Liver (tissue), 9 donors: ENCODE results near the gene PLAC9. TPM values are rescaled to one million over a fixed set of nuclear protein-coding genes. Genes with fewer than 3 reads are reported as not detected.

Source experiments
- DNase-seq: peaks from one replicate; pipeline ENCODE4 v3.0.0-alpha.2; 2017; ENCODE audit warnings: low spot score
- H3K27ac ChIP-seq, 2 donors: one replicate each; pipeline ENCODE4 v1.7.0; 2013; ENCODE audit warnings: inconsistent platforms in 2 of 2, low read length in 2 of 2, control low read depth in 1 of 2, low read depth in 1 of 2, mild to moderate bottlenecking in 1 of 2
- H3K27me3 ChIP-seq, 4 donors: one replicate each; pipeline versions ENCODE4 v1.6.1 to v1.7.0; 2013; ENCODE audit warnings: low read length in 3 of 4, inconsistent platforms in 1 of 4, mild to moderate bottlenecking in 1 of 4, moderate library complexity in 1 of 4; ENCODE audit not compliant: control insufficient read depth in 4 of 4, insufficient read depth in 4 of 4
- H3K36me3 ChIP-seq, 4 donors: one replicate each; pipeline versions ENCODE4 v1.6.1 to v1.7.0; 2013; ENCODE audit warnings: low read length in 3 of 4, mild to moderate bottlenecking in 3 of 4, low read depth in 1 of 4, moderate library complexity in 1 of 4; ENCODE audit not compliant: control insufficient read depth in 4 of 4, insufficient read depth in 3 of 4
- H3K4me1 ChIP-seq, 4 donors: one replicate each; pipeline versions ENCODE4 v1.6.1 to v1.7.0; 2013; ENCODE audit warnings: low read length in 3 of 4, mild to moderate bottlenecking in 3 of 4, moderate library complexity in 1 of 4; ENCODE audit not compliant: control insufficient read depth in 4 of 4, insufficient read depth in 4 of 4
- H3K4me3 ChIP-seq, 3 donors: one replicate each; pipeline versions ENCODE4 v1.6.1 to v1.7.0; 2013; ENCODE audit warnings: low read length in 3 of 3, control low read depth in 1 of 3, low read depth in 1 of 3, mild to moderate bottlenecking in 1 of 3
- H3K9ac ChIP-seq, 2 donors: one replicate each; pipeline ENCODE4 v1.7.0; 2013; ENCODE audit warnings: low read length in 2 of 2, mild to moderate bottlenecking in 2 of 2, moderate library complexity in 2 of 2, control low read depth in 1 of 2, low read depth in 1 of 2
- H3K9me3 ChIP-seq, 4 donors: one replicate each; pipeline versions ENCODE4 v1.6.1 to v1.7.0; 2013; ENCODE audit warnings: low read length in 3 of 4; ENCODE audit not compliant: control insufficient read depth in 4 of 4
- ATF3 ChIP-seq: IDR thresholded peaks from 2 replicates; pipeline ENCODE4 v1.6.1; 2016; ENCODE audit warnings: antibody characterized with exemption
- EGR1 ChIP-seq, 2 donors: IDR thresholded peaks; 2 replicates each; pipeline ENCODE4 v1.6.1; 2016 to 2018; ENCODE audit warnings: antibody characterized with exemption in 2 of 2, low read depth in 2 of 2
- FOXA1 ChIP-seq: IDR thresholded peaks from 2 replicates; pipeline ENCODE4 v1.6.1; 2016; ENCODE audit warnings: antibody characterized with exemption
- FOXA2 ChIP-seq: IDR thresholded peaks from 2 replicates; pipeline ENCODE4 v1.6.1; 2016; ENCODE audit warnings: antibody characterized with exemption
- GABPA ChIP-seq, 2 donors: IDR thresholded peaks in 1 of 2; conservative IDR thresholded peaks in 1 of 2; 2 replicates each; pipeline ENCODE4 v1.6.1; 2016; ENCODE audit warnings: antibody characterized with exemption in 2 of 2, mild to moderate bottlenecking in 1 of 2, moderate library complexity in 1 of 2
- HNF4G ChIP-seq: IDR thresholded peaks from 2 replicates; pipeline ENCODE4 v1.6.1; 2016; ENCODE audit warnings: antibody characterized with exemption
- JUND ChIP-seq, 2 donors: IDR thresholded peaks; 2 replicates each; pipeline ENCODE4 v1.6.1; 2016; ENCODE audit warnings: antibody characterized with exemption in 2 of 2
- RAD21 ChIP-seq, 2 donors: IDR thresholded peaks; 2 replicates each; pipeline ENCODE4 v1.6.1; 2016; ENCODE audit warnings: antibody characterized with exemption in 2 of 2, mild to moderate bottlenecking in 2 of 2
- REST ChIP-seq: IDR thresholded peaks from 2 replicates; pipeline ENCODE4 v1.6.1; 2016; ENCODE audit warnings: antibody characterized with exemption, mild to moderate bottlenecking
- SP1 ChIP-seq: IDR thresholded peaks from 2 replicates; pipeline ENCODE4 v1.6.1; 2018; ENCODE audit warnings: antibody characterized with exemption, mild to moderate bottlenecking
- TAF1 ChIP-seq: conservative IDR thresholded peaks from 2 replicates; pipeline ENCODE4 v1.6.1; 2016; ENCODE audit warnings: antibody characterized with exemption, mild to moderate bottlenecking
- YY1 ChIP-seq: IDR thresholded peaks from 2 replicates; pipeline ENCODE4 v1.6.1; 2016; ENCODE audit warnings: antibody characterized with exemption, mild to moderate bottlenecking
- WGBS: extraction: QIAGEN DNeasy Blood & Tissue Kit; methylation state at CpG from one replicate; pipeline ENCODE4 v1.1.7; 2013; 5-methylcytosine and 5-hydroxymethylcytosine counted together
- polyA plus RNA-seq, 2 donors: library from polyadenylated mRNA; stranded (reverse) in 1 of 2; unstranded in 1 of 2; fragments of 200-250 nt in 1 of 2; fragments of >200 nt in 1 of 2; fragmentation: Nextera tagmentation in 1 of 2; extraction: Ambion mirVana in 1 of 2; gene quantifications; one replicate each; pipeline versions ENCODE4 v1.2.1 to v1.2.3, GENCODE V29; 2013 to 2015
- total RNA-seq, 2 donors: library from RNA; depleted of rRNA; stranded (reverse); fragments of >200 nt; gene quantifications; one replicate each; pipeline ENCODE4 v1.2.3, GENCODE V29; 2014
- TF ChIP-seq, protein P1 (sequence below): fragments of 150-350 bp; IDR thresholded peaks from 2 replicates; pipeline ENCODE4 v1.5.1; 2017; ENCODE audit warnings: improper control_type of control experiment, low read depth, low read length; ENCODE audit not compliant: missing input control
- TF ChIP-seq, protein P2 (sequence below): IDR thresholded peaks from 2 replicates; pipeline ENCODE4 v1.6.1; 2016; ENCODE audit warnings: antibody characterized with exemption
- donor health status: healthy.
- donor health status: healthy.
- donor health status: healthy.
- donor health status: healthy.
- donor health status: healthy.

Gene PLAC9
- total and polyA plus RNA-seq, 4 donors, result 0.67 to 5.6 (median 2.1) TPM

GRCh38 chr10:80185578-80186299 lies 53.2 kb downstream of the PLAC9 start:
- no peak overlapping the region for H3K27ac ChIP-seq
- no peak for DNase-seq
- H3K36me3 ChIP-seq, result no peaks in the 10 kb centered on the region
- H3K9me3 ChIP-seq, result no peaks in the 10 kb centered on the region
- H3K27me3 ChIP-seq, result no peaks in the 10 kb centered on the region
- 88% methylated on average over 5 of the region's 5 CpGs for WGBS
- H3K9ac ChIP-seq, result no peak overlapping the region
- H3K4me3 ChIP-seq, result no peak overlapping the region
- H3K4me1 ChIP-seq, result peaks cover 2 to 7% (median 5%) of the 10 kb centered on the region in 4 donors
- TF ChIP-seq EGR1 (IDR thresholded peaks at IDR 0.05; ENCODE audit: low read depth in 2 of 2), result no peak
- TF ChIP-seq RAD21 (IDR thresholded peaks at IDR 0.05), result no peak
- TF ChIP-seq, protein P1, sequence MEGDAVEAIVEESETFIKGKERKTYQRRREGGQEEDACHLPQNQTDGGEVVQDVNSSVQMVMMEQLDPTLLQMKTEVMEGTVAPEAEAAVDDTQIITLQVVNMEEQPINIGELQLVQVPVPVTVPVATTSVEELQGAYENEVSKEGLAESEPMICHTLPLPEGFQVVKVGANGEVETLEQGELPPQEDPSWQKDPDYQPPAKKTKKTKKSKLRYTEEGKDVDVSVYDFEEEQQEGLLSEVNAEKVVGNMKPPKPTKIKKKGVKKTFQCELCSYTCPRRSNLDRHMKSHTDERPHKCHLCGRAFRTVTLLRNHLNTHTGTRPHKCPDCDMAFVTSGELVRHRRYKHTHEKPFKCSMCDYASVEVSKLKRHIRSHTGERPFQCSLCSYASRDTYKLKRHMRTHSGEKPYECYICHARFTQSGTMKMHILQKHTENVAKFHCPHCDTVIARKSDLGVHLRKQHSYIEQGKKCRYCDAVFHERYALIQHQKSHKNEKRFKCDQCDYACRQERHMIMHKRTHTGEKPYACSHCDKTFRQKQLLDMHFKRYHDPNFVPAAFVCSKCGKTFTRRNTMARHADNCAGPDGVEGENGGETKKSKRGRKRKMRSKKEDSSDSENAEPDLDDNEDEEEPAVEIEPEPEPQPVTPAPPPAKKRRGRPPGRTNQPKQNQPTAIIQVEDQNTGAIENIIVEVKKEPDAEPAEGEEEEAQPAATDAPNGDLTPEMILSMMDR, result no peak

DNA sequence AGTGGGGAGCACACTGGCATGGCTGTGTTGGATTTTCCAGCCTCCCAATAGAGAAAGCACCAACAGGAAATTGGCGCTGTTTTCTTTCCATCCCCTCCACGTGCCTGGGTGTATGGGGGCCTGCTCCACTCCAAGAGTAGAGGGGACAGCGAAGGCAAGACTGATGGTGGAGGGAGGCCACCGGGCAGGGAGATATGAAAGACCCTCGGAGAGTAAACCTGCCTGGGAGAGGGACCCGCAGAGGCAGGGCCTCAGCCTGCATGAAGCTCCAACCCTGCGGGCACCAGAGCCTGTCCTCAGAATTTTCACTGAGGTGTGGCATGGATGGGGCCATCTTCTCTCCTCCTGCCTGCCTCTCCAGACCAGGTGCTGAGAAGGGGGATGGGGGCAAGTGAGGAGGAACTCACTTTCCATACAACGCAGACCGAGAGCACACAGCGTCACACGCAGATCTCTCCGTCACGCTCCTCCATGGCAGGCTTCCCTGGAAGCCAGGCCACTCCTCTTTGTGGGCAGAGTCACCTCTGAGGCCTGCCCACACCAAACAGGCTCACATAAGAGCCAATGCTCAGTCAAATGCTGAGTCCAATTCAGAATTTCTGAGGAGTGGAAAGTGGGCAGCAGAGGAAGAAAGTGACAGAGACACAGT lies 54.0 kb downstream of the PLAC9 start:
- DNase-seq, result no peak
- TF ChIP-seq FOXA2 (no peak), EGR1 (IDR thresholded peaks at IDR 0.05; ENCODE audit: low read depth in 2 of 2) (no peak), TAF1 (no peak), FOXA1 (no peak), GABPA (IDR thresholded peaks at IDR 0.05 in 1 of 2, conservative IDR thresholded peaks at IDR 0.05 in 1 of 2) (no peak), SP1 (no peak), REST (no peak), RAD21 (IDR thresholded peaks at IDR 0.05) (no peak), ATF3 (no peak), YY1 (no peak), HNF4G (no peak), JUND (IDR thresholded peaks at IDR 0.05) (no peak)
- TF ChIP-seq, protein P2, sequence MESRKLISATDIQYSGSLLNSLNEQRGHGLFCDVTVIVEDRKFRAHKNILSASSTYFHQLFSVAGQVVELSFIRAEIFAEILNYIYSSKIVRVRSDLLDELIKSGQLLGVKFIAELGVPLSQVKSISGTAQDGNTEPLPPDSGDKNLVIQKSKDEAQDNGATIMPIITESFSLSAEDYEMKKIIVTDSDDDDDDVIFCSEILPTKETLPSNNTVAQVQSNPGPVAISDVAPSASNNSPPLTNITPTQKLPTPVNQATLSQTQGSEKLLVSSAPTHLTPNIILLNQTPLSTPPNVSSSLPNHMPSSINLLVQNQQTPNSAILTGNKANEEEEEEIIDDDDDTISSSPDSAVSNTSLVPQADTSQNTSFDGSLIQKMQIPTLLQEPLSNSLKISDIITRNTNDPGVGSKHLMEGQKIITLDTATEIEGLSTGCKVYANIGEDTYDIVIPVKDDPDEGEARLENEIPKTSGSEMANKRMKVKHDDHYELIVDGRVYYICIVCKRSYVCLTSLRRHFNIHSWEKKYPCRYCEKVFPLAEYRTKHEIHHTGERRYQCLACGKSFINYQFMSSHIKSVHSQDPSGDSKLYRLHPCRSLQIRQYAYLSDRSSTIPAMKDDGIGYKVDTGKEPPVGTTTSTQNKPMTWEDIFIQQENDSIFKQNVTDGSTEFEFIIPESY, result no peak
- TF ChIP-seq, protein P1, result no peak
- no peaks in the 10 kb centered on the region for H3K27me3 ChIP-seq
- H3K4me3 ChIP-seq, result no peak overlapping the region
- peaks cover 2 to 7% (median 5%) of the 10 kb centered on the region in 4 donors for H3K4me1 ChIP-seq
- H3K36me3 ChIP-seq, result no peaks in the 10 kb centered on the region
- H3K27ac ChIP-seq, result no peak overlapping the region
- no peak overlapping the region for H3K9ac ChIP-seq
- WGBS, result 89% methylated on average over 13 of the region's 13 CpGs
- no peaks in the 10 kb centered on the region for H3K9me3 ChIP-seq
